Activated CD4-positive, CD25-positive, alpha-beta regulatory T cell treated with anti-CD3 and anti-CD28 coated beads, Interleukin-2, amount 50 U/mL, for 72 hours (primary cell): ENCODE data around the gene SEMA4D.
A peak's percentile ranks its signal among the peaks of the same experiment; 100 is the strongest.
"Not testable (repeated sequence)": the region's sequence is repeated elsewhere in the genome, so short reads cannot be mapped to it uniquely, and the experiment has no call there.

Experiments used
- DNase-seq: peaks from one replicate; pipeline ENCODE4 v3.0.0; 2021

SEMA4D gene

GRCh38 chr9:89480825-89481537 is 16.9 kb downstream of the SEMA4D start:
- peak; percentile 33 for DNase-seq

- DNase-seq, result not testable (repeated sequence)
These were observed 17.5 kb downstream of the SEMA4D start for GRCh38 chr9:89480372-89480771.

GRCh38 chr9:89479669-89480011 is 18.3 kb downstream of the SEMA4D start:
- DNase-seq, result not testable (repeated sequence)

GRCh38 chr9:89478821-89479668 is 18.9 kb downstream of the SEMA4D start:
- peak; percentile 29 for DNase-seq

- peak; percentile 30 for DNase-seq
These were observed 19.9 kb downstream of the SEMA4D start for GRCh38 chr9:89477811-89478630.

GRCh38 chr9:89477384-89477783 is 20.5 kb downstream of the SEMA4D start:
- DNase-seq, result no peak

GRCh38 chr9:89476546-89476945 is 21.4 kb downstream of the SEMA4D start:
- DNase-seq, result no peak

GRCh38 chr9:89475891-89476440 is 21.9 kb downstream of the SEMA4D start:
- DNase-seq, result peak; percentile 17

- DNase-seq, result no peak
These were observed 23.0 kb downstream of the SEMA4D start for GRCh38 chr9:89474939-89475338.

GRCh38 chr9:89473762-89474469 is 24.0 kb downstream of the SEMA4D start:
- no peak for DNase-seq

GRCh38 chr9:89471796-89472320 is 26.1 kb downstream of the SEMA4D start:
- DNase-seq, result peak; percentile 7

- peak; percentile 11 for DNase-seq
These were observed 26.5 kb downstream of the SEMA4D start for GRCh38 chr9:89471390-89471789.

- no peak for DNase-seq
These were observed 27.6 kb downstream of the SEMA4D start for GRCh38 chr9:89470224-89470839.

- no peak for DNase-seq
These were observed 28.9 kb downstream of the SEMA4D start for GRCh38 chr9:89469003-89469402.

- DNase-seq, result peak; percentile 14
These were observed 29.5 kb downstream of the SEMA4D start for GRCh38 chr9:89468281-89468960.

GRCh38 chr9:89467278-89467625 is 30.7 kb downstream of the SEMA4D start:
- DNase-seq, result peak; percentile 17

GRCh38 chr9:89466451-89467277 is 31.2 kb downstream of the SEMA4D start:
- DNase-seq, result no peak

GRCh38 chr9:89465726-89466308 is 32.1 kb downstream of the SEMA4D start:
- no peak for DNase-seq

GRCh38 chr9:89465001-89465451 is 32.9 kb downstream of the SEMA4D start:
- DNase-seq, result no peak
